CD4-positive, alpha-beta T cell (primary cell): Measurements from ENCODE around the gene CDC14A. TPM values are rescaled to one million over a fixed set of nuclear protein-coding genes. Genes with fewer than 3 reads are reported as not detected.

Source experiments
- ATAC-seq: fragments of 200-7000 bp; cut with Tn5 transposase; one replicate; pipeline ENCODE4 v1.10.0; 2022; ENCODE audit warnings: mild to moderate bottlenecking; ENCODE audit not compliant: poor library complexity
- CTCF ChIA-PET: fragments of 350-600 bp; sonication (Branson Sonifier 250); formaldehyde crosslinking; loops from one replicate; lab custom pipeline; 2021; ENCODE audit warnings: antibody characterized with exemption, inconsistent platforms; lab: Charles Lee
- POLR2A ChIA-PET: fragments of 350-600 bp; sonication (Branson Sonifier 250); formaldehyde crosslinking; loops from one replicate; lab custom pipeline; 2021; ENCODE audit warnings: antibody characterized with exemption, inconsistent platforms; lab: Charles Lee
- DNase-seq, 14 experiments: peaks; one replicate each; pipeline ENCODE4 v3.0.0-alpha.2; 2013 to 2020; ENCODE audit warnings: mixed read lengths in 2 of 14
- H3K27ac ChIP-seq, 2 donors: one replicate each; pipeline versions ENCODE4 v1.5.1 to v1.7.0; 2013; ENCODE audit warnings: low read length in 2 of 2, low read depth in 1 of 2, mild to moderate bottlenecking in 1 of 2
- H3K27me3 ChIP-seq, 2 experiments: 1 replicate in 1 of 2; 2 replicates in 1 of 2; pipeline versions ENCODE4 v1.6.1 to v1.7.0; 2013; ENCODE audit warnings: low read length in 2 of 2, control low read depth in 1 of 2, mild to moderate bottlenecking in 1 of 2, moderate library complexity in 1 of 2; ENCODE audit not compliant: insufficient read depth in 2 of 2, control insufficient read depth in 1 of 2
- H3K36me3 ChIP-seq: one replicate; pipeline ENCODE4 v1.6.1; 2013; ENCODE audit warnings: low read length, control low read depth; ENCODE audit not compliant: insufficient read depth
- H3K4me1 ChIP-seq: one replicate; pipeline ENCODE4 v1.6.1; 2013; ENCODE audit warnings: low read length, control low read depth; ENCODE audit not compliant: insufficient read depth
- H3K4me3 ChIP-seq: one replicate; pipeline ENCODE4 v1.5.1; 2013; ENCODE audit warnings: mild to moderate bottlenecking, low read length, moderate library complexity
- H3K9me3 ChIP-seq, 2 experiments: 1 replicate in 1 of 2; 2 replicates in 1 of 2; pipeline versions ENCODE4 v1.6.1 to v1.7.0; 2013; ENCODE audit warnings: low read length in 2 of 2, mild to moderate bottlenecking in 2 of 2, control low read depth in 1 of 2, moderate library complexity in 1 of 2; ENCODE audit not compliant: control insufficient read depth in 1 of 2, insufficient read depth in 1 of 2
- H3K27ac Mint-ChIP-seq: one replicate; pipeline ENCODE4 v1.8.0; 2020; ENCODE audit warnings: mixed read lengths
- H3K27me3 Mint-ChIP-seq: one replicate; pipeline ENCODE4 v1.8.0; 2021; ENCODE audit warnings: mixed read lengths
- H3K36me3 Mint-ChIP-seq: one replicate; pipeline ENCODE4 v1.8.0; 2021; ENCODE audit warnings: low read depth, mixed read lengths
- H3K4me1 Mint-ChIP-seq: one replicate; pipeline ENCODE4 v1.8.0; 2021; ENCODE audit warnings: low read depth, mixed read lengths
- H3K4me3 Mint-ChIP-seq: one replicate; pipeline ENCODE4 v1.8.0; 2020; ENCODE audit warnings: mild to moderate bottlenecking, mixed read lengths
- H3K9me3 Mint-ChIP-seq: one replicate; pipeline ENCODE4 v1.8.0; 2020; ENCODE audit warnings: mixed read lengths
- intact Hi-C, 2 experiments: fragments of 100-400 bp; cut with DNase I in 1 of 2; cut with micrococcal nuclease in 1 of 2; formaldehyde crosslinking; loops; one replicate each; pipeline versions ENCODE4 v1.15.1 to v1.9.0; 2023 to 2025; cut with DNase I, micrococcal nuclease
- total RNA-seq, 174 experiments: library from RNA in 2 of 174; stranded (reverse) in 2 of 174; gene quantifications; one replicate each; pipeline ENCODE4 v1.2.3 and lab custom pipeline; 2021 to 2026
- TF ChIP-seq, protein P1 (sequence below): fragments of 200-600 bp; IDR thresholded peaks from one replicate; pipeline ENCODE4 v1.8.0; 2022; ENCODE audit warnings: antibody characterized with exemption, mild to moderate bottlenecking

CDC14A gene
- total RNA-seq, 2 experiments from 2014 or later = 174 to 182 TPM

DNA sequence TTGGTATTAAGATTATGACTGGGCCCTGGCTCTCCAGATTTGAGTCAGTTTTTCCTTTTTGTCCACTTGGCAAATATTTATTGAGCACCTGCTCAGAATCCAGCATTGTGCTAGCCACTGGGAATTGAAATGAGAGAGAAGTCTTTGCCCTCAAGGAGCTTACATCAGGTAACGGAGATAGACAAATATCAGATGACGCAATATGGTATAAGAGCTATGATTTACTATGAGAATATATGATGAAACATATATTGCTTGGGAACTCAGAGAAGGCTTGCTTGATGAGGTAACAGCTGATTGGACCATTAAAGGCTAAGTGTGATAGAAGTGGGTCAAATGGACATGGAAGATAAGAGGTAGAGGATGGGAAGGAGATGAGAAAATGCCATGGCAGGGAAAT is 144.6 kb downstream of the CDC14A start:
- Mint-ChIP-seq H3K27ac (no peak overlapping the region), H3K36me3 (peaks cover 93% of the 10 kb centered on the region), H3K9me3 (no peaks in the 10 kb centered on the region), H3K27me3 (no peaks in the 10 kb centered on the region), H3K4me1 (peaks cover 11% of the 10 kb centered on the region), H3K4me3 (no peak overlapping the region)
- CTCF ChIA-PET = interaction anchor here (1.5 kb wide), 1 partner anchor 19 kb away, joined by 3 read pairs; no protein-coding TSS in a partner anchor
- Histone ChIP-seq H3K27me3 (no peaks in the 10 kb centered on the region), H3K9me3 (no peaks in the 10 kb centered on the region), H3K4me3 (no peak overlapping the region), H3K36me3 (peaks cover 82% of the 10 kb centered on the region), H3K4me1 (no peaks in the 10 kb centered on the region), H3K27ac (no peak overlapping the region)
- intact Hi-C loops = no loop called here
- POLR2A ChIA-PET = interaction anchor here (0.7 kb wide), 1 partner anchor 17 kb away, joined by 3 read pairs; no protein-coding TSS in a partner anchor
- DNase-seq = no peak
- ATAC-seq = no peak
- TF ChIP-seq, protein P1, sequence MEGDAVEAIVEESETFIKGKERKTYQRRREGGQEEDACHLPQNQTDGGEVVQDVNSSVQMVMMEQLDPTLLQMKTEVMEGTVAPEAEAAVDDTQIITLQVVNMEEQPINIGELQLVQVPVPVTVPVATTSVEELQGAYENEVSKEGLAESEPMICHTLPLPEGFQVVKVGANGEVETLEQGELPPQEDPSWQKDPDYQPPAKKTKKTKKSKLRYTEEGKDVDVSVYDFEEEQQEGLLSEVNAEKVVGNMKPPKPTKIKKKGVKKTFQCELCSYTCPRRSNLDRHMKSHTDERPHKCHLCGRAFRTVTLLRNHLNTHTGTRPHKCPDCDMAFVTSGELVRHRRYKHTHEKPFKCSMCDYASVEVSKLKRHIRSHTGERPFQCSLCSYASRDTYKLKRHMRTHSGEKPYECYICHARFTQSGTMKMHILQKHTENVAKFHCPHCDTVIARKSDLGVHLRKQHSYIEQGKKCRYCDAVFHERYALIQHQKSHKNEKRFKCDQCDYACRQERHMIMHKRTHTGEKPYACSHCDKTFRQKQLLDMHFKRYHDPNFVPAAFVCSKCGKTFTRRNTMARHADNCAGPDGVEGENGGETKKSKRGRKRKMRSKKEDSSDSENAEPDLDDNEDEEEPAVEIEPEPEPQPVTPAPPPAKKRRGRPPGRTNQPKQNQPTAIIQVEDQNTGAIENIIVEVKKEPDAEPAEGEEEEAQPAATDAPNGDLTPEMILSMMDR = no peak

DNA sequence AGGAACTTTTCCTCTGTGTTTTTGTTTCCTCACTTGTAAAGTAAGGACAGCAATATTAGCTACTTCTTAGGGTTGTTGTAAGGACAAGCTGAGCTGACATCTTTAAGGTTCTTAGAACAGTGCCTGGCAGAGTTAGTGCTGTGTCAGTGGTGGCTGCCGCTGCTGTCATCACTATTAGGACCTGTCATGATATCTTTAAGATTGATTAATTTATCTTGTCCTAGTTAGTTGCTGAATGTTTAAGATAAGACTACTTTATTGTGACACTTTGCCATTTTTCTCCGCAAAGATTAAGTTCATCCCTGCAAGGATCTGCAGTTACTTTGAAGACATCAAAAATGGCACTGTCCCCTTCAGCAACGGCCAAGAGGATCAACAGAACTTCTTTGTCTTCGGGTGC is 145.5 kb downstream of the CDC14A start:
- no peaks in the 10 kb centered on the region for H3K9me3 ChIP-seq
- H3K4me1 ChIP-seq = no peaks in the 10 kb centered on the region
- Mint-ChIP-seq H3K27me3 (no peaks in the 10 kb centered on the region), H3K4me1 (peaks cover 17% of the 10 kb centered on the region), H3K27ac (no peak overlapping the region), H3K4me3 (no peak overlapping the region), H3K36me3 (peaks cover 87% of the 10 kb centered on the region), H3K9me3 (no peaks in the 10 kb centered on the region)
- DNase-seq (no peak), ATAC-seq (no peak)
- no peak overlapping the region for H3K4me3 ChIP-seq
- POLR2A ChIA-PET = no interaction called here
- intact Hi-C loops = no loop called here
- H3K27ac ChIP-seq = no peak overlapping the region
- H3K27me3 ChIP-seq = no peaks in the 10 kb centered on the region
- CTCF ChIA-PET = no interaction called here
- H3K36me3 ChIP-seq = peaks cover 90% of the 10 kb centered on the region
- TF ChIP-seq, protein P1 = no peak

DNA sequence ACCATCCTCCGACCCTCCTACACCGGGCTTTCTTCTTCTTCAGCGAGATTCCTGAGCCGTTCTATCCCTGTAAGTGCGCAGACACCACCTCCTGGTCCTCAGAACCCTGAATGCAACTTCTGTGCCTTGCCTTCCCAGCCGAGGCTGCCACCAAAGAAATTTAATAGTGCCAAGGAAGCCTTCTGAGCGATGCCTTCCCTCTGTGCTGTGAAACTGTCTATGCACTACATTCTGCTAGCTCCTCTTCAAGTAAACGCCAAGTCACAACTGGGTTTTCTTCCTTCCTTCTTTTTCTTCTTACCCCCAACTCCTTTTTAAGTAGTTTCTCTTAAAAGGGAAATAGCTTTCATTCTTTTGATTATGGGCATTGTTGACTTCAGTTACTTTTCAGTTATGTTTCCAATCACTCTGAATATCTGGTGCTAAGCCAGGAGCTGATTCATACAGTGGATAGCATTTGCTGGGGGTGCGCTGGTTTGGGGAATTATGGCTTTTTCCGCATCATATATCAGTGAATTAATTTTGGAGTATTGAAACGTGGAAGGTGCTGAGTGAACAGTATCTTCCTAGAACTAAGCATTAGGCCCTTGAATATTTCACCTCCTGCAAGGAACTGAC is 147.0 kb downstream of the CDC14A start:
- H3K4me3 Mint-ChIP-seq = no peak overlapping the region
- CTCF ChIA-PET = no interaction called here
- H3K36me3 ChIP-seq = peaks cover 98% of the 10 kb centered on the region

More for the DNA sequence above, 147.0 kb downstream of the CDC14A start:
- Histone ChIP-seq H3K9me3 (no peaks in the 10 kb centered on the region), H3K4me1 (no peaks in the 10 kb centered on the region), H3K27ac (no peak overlapping the region), H3K4me3 (no peak overlapping the region), H3K27me3 (no peaks in the 10 kb centered on the region)
- Mint-ChIP-seq H3K27ac (no peak overlapping the region), H3K9me3 (no peaks in the 10 kb centered on the region), H3K4me1 (peaks cover 18% of the 10 kb centered on the region), H3K36me3 (peaks cover 74% of the 10 kb centered on the region), H3K27me3 (no peaks in the 10 kb centered on the region)
- TF ChIP-seq, protein P1 = no peak
- POLR2A ChIA-PET = interaction anchor here (1.3 kb wide), 1 partner anchor 250 kb away, joined by 3 read pairs; no protein-coding TSS in a partner anchor
- intact Hi-C loops = no loop called here
- no peak for ATAC-seq
- DNase-seq = no peak
